ENCODE data around the gene RASAL1.

RASAL1 gene

GRCh38 chr12:113095405-113095804, 40.2 kb downstream of the RASAL1 start:
- H2BK5ac ChIP-seq (ENCODE audit: low read depth, low read length, poor library complexity, severe bottlenecking): no peak overlapping the region
- peaks cover 2% of the 10 kb centered on the region for H3K4me1 ChIP-seq (ENCODE audit: control insufficient read depth, insufficient read depth, low read depth, low read length)
- H3K27me3 ChIP-seq (ENCODE audit: control insufficient read depth in 1 of 2, insufficient read depth in 1 of 2, low read length in 2 of 2): peaks cover 43 to 65% of the 10 kb centered on the region in 2 experiments
- H3K9ac ChIP-seq (ENCODE audit: low read length): no peak overlapping the region
- H3K36me3 ChIP-seq (ENCODE audit: control insufficient read depth in 1 of 2, insufficient read depth in 2 of 2, low read depth in 1 of 2, low read length in 2 of 2): no peaks in the 10 kb centered on the region
- H3K14ac ChIP-seq (ENCODE audit: low read length in 2 of 2): no peak overlapping the region
- H3K27ac ChIP-seq (ENCODE audit: low read length, poor library complexity, severe bottlenecking): no peak overlapping the region
- no peaks in the 10 kb centered on the region for H3K79me1 ChIP-seq (replicated peaks; ENCODE audit: low read length, poor library complexity, severe bottlenecking)
- no peak overlapping the region for H4K91ac ChIP-seq (ENCODE audit: low read length)
- no peak overlapping the region for H3K4me2 ChIP-seq (ENCODE audit: low read length, poor library complexity, severe bottlenecking)
- no peaks in the 10 kb centered on the region for H3K9me3 ChIP-seq (ENCODE audit: control insufficient read depth, low read length)
- no peak overlapping the region for H3K4ac ChIP-seq (ENCODE audit: low read depth in 1 of 2, low read length in 2 of 2)
- H3K18ac ChIP-seq (ENCODE audit: low read depth in 1 of 2, low read length in 2 of 2): no peak overlapping the region
- H2AK5ac ChIP-seq (ENCODE audit: low read length, severe bottlenecking): no peak overlapping the region
- no peak overlapping the region for H3K4me3 ChIP-seq (ENCODE audit: insufficient read depth in 1 of 2, low read depth in 1 of 2, low read length in 2 of 2)
- no peak overlapping the region for H3K23ac ChIP-seq (ENCODE audit: low read length in 2 of 2)
- 47% methylated on average over 6 of the region's 6 CpGs for WGBS
- no peak overlapping the region for H4K8ac ChIP-seq (ENCODE audit: low read length)
- no peak overlapping the region for H2BK15ac ChIP-seq (ENCODE audit: low read depth, poor library complexity, severe bottlenecking)
- no peak overlapping the region for H2BK120ac ChIP-seq (ENCODE audit: low read depth, low read length)
- no peak overlapping the region for H2AFZ ChIP-seq (ENCODE audit: low read depth, low read length)
- DNase-seq: no peak
- H2BK12ac ChIP-seq (ENCODE audit: low read length in 2 of 2): no peak overlapping the region

- no peak overlapping the region for H2BK120ac ChIP-seq (ENCODE audit: low read depth, low read length)
- no peak overlapping the region for H3K18ac ChIP-seq (ENCODE audit: low read depth in 1 of 2, low read length in 2 of 2)
- H2BK5ac ChIP-seq (ENCODE audit: low read depth, low read length, poor library complexity, severe bottlenecking): no peak overlapping the region
- no peak overlapping the region for H4K8ac ChIP-seq (ENCODE audit: low read length)
- no peak overlapping the region for H4K91ac ChIP-seq (ENCODE audit: low read length)
- H3K23ac ChIP-seq (ENCODE audit: low read length in 2 of 2): no peak overlapping the region
- peaks cover 46 to 67% of the 10 kb centered on the region in 2 experiments for H3K27me3 ChIP-seq (ENCODE audit: control insufficient read depth in 1 of 2, insufficient read depth in 1 of 2, low read length in 2 of 2)
- no peak overlapping the region for H3K4ac ChIP-seq (ENCODE audit: low read depth in 1 of 2, low read length in 2 of 2)
- H3K36me3 ChIP-seq (ENCODE audit: control insufficient read depth in 1 of 2, insufficient read depth in 2 of 2, low read depth in 1 of 2, low read length in 2 of 2): no peaks in the 10 kb centered on the region
- H2BK12ac ChIP-seq (ENCODE audit: low read length in 2 of 2): no peak overlapping the region
- H3K14ac ChIP-seq (ENCODE audit: low read length in 2 of 2): peak overlapping the region in 1 of 2 experiments; percentile 29
- no peak overlapping the region for H2AFZ ChIP-seq (ENCODE audit: low read depth, low read length)
- H3K4me1 ChIP-seq (ENCODE audit: control insufficient read depth, insufficient read depth, low read depth, low read length): peaks cover 2% of the 10 kb centered on the region
- H3K4me2 ChIP-seq (ENCODE audit: low read length, poor library complexity, severe bottlenecking): no peak overlapping the region
- no peak overlapping the region for H2AK5ac ChIP-seq (ENCODE audit: low read length, severe bottlenecking)
- WGBS: 85% methylated on average over 16 of the region's 16 CpGs
- no peaks in the 10 kb centered on the region for H3K79me1 ChIP-seq (replicated peaks; ENCODE audit: low read length, poor library complexity, severe bottlenecking)
- H3K27ac ChIP-seq (ENCODE audit: low read length, poor library complexity, severe bottlenecking): no peak overlapping the region
- no peaks in the 10 kb centered on the region for H3K9me3 ChIP-seq (ENCODE audit: control insufficient read depth, low read length)
- no peak overlapping the region for H3K9ac ChIP-seq (ENCODE audit: low read length)
- no peak for DNase-seq
- H2BK15ac ChIP-seq (ENCODE audit: low read depth, poor library complexity, severe bottlenecking): no peak overlapping the region
- H3K4me3 ChIP-seq (ENCODE audit: insufficient read depth in 1 of 2, low read depth in 1 of 2, low read length in 2 of 2): no peak overlapping the region
Measured at GRCh38 chr12:113094738-113095137, 40.8 kb downstream of the RASAL1 start.

GRCh38 chr12:113093409-113094101, 42.0 kb downstream of the RASAL1 start:
- 44% methylated on average over 29 of the region's 32 CpGs for WGBS
- Histone ChIP-seq H3K9ac (ENCODE audit: low read length) (no peak overlapping the region), H3K4me2 (ENCODE audit: low read length, poor library complexity, severe bottlenecking) (no peak overlapping the region), H4K91ac (ENCODE audit: low read length) (no peak overlapping the region), H4K8ac (ENCODE audit: low read length) (no peak overlapping the region), H3K4ac (ENCODE audit: low read depth in 1 of 2, low read length in 2 of 2) (no peak overlapping the region), H3K9me3 (ENCODE audit: control insufficient read depth, low read length) (no peaks in the 10 kb centered on the region), H2AK5ac (ENCODE audit: low read length, severe bottlenecking) (no peak overlapping the region), H3K4me3 (ENCODE audit: insufficient read depth in 1 of 2, low read depth in 1 of 2, low read length in 2 of 2) (no peak overlapping the region), H3K79me1 (replicated peaks; ENCODE audit: low read length, poor library complexity, severe bottlenecking) (no peaks in the 10 kb centered on the region), H3K27ac (ENCODE audit: low read length, poor library complexity, severe bottlenecking) (no peak overlapping the region), H2BK15ac (ENCODE audit: low read depth, poor library complexity, severe bottlenecking) (no peak overlapping the region), H2BK12ac (ENCODE audit: low read length in 2 of 2) (no peak overlapping the region), H2BK120ac (ENCODE audit: low read depth, low read length) (no peak overlapping the region), H2BK5ac (ENCODE audit: low read depth, low read length, poor library complexity, severe bottlenecking) (no peak overlapping the region), H3K23ac (ENCODE audit: low read length in 2 of 2) (no peak overlapping the region), H3K4me1 (ENCODE audit: control insufficient read depth, insufficient read depth, low read depth, low read length) (peaks cover 2% of the 10 kb centered on the region), H3K14ac (ENCODE audit: low read length in 2 of 2) (no peak overlapping the region), H2AFZ (ENCODE audit: low read depth, low read length) (no peak overlapping the region), H3K36me3 (ENCODE audit: control insufficient read depth in 1 of 2, insufficient read depth in 2 of 2, low read depth in 1 of 2, low read length in 2 of 2) (no peaks in the 10 kb centered on the region), H3K18ac (ENCODE audit: low read depth in 1 of 2, low read length in 2 of 2) (no peak overlapping the region), H3K27me3 (ENCODE audit: control insufficient read depth in 1 of 2, insufficient read depth in 1 of 2, low read length in 2 of 2) (peaks cover 50 to 70% of the 10 kb centered on the region in 2 experiments)
- DNase-seq: no peak

- Histone ChIP-seq H3K4ac (ENCODE audit: low read depth in 1 of 2, low read length in 2 of 2) (no peak overlapping the region), H3K79me1 (replicated peaks; ENCODE audit: low read length, poor library complexity, severe bottlenecking) (no peaks in the 10 kb centered on the region), H3K9me3 (ENCODE audit: control insufficient read depth, low read length) (no peaks in the 10 kb centered on the region), H3K4me3 (ENCODE audit: insufficient read depth in 1 of 2, low read depth in 1 of 2, low read length in 2 of 2) (no peak overlapping the region), H3K9ac (ENCODE audit: low read length) (no peak overlapping the region), H3K14ac (ENCODE audit: low read length in 2 of 2) (no peak overlapping the region), H4K91ac (ENCODE audit: low read length) (no peak overlapping the region), H2AFZ (ENCODE audit: low read depth, low read length) (no peak overlapping the region), H3K27me3 (ENCODE audit: control insufficient read depth in 1 of 2, insufficient read depth in 1 of 2, low read length in 2 of 2) (peaks cover 54 to 68% of the 10 kb centered on the region in 2 experiments), H2BK12ac (ENCODE audit: low read length in 2 of 2) (no peak overlapping the region), H3K23ac (ENCODE audit: low read length in 2 of 2) (no peak overlapping the region), H3K18ac (ENCODE audit: low read depth in 1 of 2, low read length in 2 of 2) (no peak overlapping the region), H2BK15ac (ENCODE audit: low read depth, poor library complexity, severe bottlenecking) (no peak overlapping the region), H3K36me3 (ENCODE audit: control insufficient read depth in 1 of 2, insufficient read depth in 2 of 2, low read depth in 1 of 2, low read length in 2 of 2) (no peaks in the 10 kb centered on the region), H2BK5ac (ENCODE audit: low read depth, low read length, poor library complexity, severe bottlenecking) (no peak overlapping the region), H2BK120ac (ENCODE audit: low read depth, low read length) (no peak overlapping the region), H3K4me1 (ENCODE audit: control insufficient read depth, insufficient read depth, low read depth, low read length) (no peaks in the 10 kb centered on the region), H2AK5ac (ENCODE audit: low read length, severe bottlenecking) (no peak overlapping the region), H4K8ac (ENCODE audit: low read length) (no peak overlapping the region), H3K27ac (ENCODE audit: low read length, poor library complexity, severe bottlenecking) (no peak overlapping the region), H3K4me2 (ENCODE audit: low read length, poor library complexity, severe bottlenecking) (no peak overlapping the region)
- WGBS: 9% methylated on average over 31 of the region's 31 CpGs
- DNase-seq: no peak
Measured at GRCh38 chr12:113092607-113093408, 42.8 kb downstream of the RASAL1 start.

All from mesenchymal stem cell (in vitro differentiated cells and primary cell).